ENCODE data around the gene CIT. TPM values are rescaled to one million over a fixed set of nuclear protein-coding genes. Genes with fewer than 3 reads are reported as not detected.

Gene CIT
- total and polyA plus RNA-seq, 9 of the 15 experiments (the other 6 are each of a cell fraction or from before 2014, with no cell fraction given): 1.1 to 46.7 (median 21.3) TPM

DNA sequence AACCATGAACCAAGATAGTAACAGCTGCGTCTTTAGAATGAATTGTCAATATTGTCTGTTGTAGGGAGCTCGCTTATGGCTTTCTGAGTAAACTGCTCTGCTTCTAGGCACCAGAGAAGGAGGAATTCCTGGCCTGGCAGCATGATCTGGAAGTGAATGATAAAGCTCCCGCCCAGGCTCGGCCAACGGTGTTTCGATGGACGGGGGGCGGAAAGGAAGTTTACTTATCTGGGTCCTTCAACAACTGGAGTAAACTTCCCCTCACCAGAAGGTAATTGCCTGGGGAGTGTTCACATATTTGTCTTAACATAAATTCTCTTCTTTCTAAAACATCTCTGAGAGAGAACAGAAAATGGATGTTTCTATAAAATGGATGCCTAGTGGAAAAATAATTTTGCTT is 204.9 kb downstream of the CIT start (continued):
- TF ChIP-seq, protein P1, sequence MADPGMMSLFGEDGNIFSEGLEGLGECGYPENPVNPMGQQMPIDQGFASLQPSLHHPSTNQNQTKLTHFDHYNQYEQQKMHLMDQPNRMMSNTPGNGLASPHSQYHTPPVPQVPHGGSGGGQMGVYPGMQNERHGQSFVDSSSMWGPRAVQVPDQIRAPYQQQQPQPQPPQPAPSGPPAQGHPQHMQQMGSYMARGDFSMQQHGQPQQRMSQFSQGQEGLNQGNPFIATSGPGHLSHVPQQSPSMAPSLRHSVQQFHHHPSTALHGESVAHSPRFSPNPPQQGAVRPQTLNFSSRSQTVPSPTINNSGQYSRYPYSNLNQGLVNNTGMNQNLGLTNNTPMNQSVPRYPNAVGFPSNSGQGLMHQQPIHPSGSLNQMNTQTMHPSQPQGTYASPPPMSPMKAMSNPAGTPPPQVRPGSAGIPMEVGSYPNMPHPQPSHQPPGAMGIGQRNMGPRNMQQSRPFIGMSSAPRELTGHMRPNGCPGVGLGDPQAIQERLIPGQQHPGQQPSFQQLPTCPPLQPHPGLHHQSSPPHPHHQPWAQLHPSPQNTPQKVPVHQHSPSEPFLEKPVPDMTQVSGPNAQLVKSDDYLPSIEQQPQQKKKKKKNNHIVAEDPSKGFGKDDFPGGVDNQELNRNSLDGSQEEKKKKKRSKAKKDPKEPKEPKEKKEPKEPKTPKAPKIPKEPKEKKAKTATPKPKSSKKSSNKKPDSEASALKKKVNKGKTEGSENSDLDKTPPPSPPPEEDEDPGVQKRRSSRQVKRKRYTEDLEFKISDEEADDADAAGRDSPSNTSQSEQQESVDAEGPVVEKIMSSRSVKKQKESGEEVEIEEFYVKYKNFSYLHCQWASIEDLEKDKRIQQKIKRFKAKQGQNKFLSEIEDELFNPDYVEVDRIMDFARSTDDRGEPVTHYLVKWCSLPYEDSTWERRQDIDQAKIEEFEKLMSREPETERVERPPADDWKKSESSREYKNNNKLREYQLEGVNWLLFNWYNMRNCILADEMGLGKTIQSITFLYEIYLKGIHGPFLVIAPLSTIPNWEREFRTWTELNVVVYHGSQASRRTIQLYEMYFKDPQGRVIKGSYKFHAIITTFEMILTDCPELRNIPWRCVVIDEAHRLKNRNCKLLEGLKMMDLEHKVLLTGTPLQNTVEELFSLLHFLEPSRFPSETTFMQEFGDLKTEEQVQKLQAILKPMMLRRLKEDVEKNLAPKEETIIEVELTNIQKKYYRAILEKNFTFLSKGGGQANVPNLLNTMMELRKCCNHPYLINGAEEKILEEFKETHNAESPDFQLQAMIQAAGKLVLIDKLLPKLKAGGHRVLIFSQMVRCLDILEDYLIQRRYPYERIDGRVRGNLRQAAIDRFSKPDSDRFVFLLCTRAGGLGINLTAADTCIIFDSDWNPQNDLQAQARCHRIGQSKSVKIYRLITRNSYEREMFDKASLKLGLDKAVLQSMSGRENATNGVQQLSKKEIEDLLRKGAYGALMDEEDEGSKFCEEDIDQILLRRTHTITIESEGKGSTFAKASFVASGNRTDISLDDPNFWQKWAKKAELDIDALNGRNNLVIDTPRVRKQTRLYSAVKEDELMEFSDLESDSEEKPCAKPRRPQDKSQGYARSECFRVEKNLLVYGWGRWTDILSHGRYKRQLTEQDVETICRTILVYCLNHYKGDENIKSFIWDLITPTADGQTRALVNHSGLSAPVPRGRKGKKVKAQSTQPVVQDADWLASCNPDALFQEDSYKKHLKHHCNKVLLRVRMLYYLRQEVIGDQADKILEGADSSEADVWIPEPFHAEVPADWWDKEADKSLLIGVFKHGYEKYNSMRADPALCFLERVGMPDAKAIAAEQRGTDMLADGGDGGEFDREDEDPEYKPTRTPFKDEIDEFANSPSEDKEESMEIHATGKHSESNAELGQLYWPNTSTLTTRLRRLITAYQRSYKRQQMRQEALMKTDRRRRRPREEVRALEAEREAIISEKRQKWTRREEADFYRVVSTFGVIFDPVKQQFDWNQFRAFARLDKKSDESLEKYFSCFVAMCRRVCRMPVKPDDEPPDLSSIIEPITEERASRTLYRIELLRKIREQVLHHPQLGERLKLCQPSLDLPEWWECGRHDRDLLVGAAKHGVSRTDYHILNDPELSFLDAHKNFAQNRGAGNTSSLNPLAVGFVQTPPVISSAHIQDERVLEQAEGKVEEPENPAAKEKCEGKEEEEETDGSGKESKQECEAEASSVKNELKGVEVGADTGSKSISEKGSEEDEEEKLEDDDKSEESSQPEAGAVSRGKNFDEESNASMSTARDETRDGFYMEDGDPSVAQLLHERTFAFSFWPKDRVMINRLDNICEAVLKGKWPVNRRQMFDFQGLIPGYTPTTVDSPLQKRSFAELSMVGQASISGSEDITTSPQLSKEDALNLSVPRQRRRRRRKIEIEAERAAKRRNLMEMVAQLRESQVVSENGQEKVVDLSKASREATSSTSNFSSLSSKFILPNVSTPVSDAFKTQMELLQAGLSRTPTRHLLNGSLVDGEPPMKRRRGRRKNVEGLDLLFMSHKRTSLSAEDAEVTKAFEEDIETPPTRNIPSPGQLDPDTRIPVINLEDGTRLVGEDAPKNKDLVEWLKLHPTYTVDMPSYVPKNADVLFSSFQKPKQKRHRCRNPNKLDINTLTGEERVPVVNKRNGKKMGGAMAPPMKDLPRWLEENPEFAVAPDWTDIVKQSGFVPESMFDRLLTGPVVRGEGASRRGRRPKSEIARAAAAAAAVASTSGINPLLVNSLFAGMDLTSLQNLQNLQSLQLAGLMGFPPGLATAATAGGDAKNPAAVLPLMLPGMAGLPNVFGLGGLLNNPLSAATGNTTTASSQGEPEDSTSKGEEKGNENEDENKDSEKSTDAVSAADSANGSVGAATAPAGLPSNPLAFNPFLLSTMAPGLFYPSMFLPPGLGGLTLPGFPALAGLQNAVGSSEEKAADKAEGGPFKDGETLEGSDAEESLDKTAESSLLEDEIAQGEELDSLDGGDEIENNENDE (IDR thresholded peaks at IDR 0.05; ENCODE audit: low read depth, low read length): no peak
- TF ChIP-seq, protein P2, sequence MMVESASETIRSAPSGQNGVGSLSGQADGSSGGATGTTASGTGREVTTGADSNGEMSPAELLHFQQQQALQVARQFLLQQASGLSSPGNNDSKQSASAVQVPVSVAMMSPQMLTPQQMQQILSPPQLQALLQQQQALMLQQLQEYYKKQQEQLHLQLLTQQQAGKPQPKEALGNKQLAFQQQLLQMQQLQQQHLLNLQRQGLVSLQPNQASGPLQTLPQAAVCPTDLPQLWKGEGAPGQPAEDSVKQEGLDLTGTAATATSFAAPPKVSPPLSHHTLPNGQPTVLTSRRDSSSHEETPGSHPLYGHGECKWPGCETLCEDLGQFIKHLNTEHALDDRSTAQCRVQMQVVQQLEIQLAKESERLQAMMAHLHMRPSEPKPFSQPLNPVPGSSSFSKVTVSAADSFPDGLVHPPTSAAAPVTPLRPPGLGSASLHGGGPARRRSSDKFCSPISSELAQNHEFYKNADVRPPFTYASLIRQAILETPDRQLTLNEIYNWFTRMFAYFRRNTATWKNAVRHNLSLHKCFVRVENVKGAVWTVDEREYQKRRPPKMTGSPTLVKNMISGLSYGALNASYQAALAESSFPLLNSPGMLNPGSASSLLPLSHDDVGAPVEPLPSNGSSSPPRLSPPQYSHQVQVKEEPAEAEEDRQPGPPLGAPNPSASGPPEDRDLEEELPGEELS (CRISPR knock-in tag; IDR thresholded peaks at IDR 0.05; ENCODE audit: borderline replicate concordance): no peak

Measured in K562 (cell line).